ENCODE measurements around the gene MYO16.

Gene MYO16

GRCh38 chr13:109139346-109139745, 509.9 kb downstream of the MYO16 start:
- DNase-seq: no peak

- no peak for DNase-seq
Observed at GRCh38 chr13:109140054-109140453, 510.6 kb downstream of the MYO16 start.

DNA sequence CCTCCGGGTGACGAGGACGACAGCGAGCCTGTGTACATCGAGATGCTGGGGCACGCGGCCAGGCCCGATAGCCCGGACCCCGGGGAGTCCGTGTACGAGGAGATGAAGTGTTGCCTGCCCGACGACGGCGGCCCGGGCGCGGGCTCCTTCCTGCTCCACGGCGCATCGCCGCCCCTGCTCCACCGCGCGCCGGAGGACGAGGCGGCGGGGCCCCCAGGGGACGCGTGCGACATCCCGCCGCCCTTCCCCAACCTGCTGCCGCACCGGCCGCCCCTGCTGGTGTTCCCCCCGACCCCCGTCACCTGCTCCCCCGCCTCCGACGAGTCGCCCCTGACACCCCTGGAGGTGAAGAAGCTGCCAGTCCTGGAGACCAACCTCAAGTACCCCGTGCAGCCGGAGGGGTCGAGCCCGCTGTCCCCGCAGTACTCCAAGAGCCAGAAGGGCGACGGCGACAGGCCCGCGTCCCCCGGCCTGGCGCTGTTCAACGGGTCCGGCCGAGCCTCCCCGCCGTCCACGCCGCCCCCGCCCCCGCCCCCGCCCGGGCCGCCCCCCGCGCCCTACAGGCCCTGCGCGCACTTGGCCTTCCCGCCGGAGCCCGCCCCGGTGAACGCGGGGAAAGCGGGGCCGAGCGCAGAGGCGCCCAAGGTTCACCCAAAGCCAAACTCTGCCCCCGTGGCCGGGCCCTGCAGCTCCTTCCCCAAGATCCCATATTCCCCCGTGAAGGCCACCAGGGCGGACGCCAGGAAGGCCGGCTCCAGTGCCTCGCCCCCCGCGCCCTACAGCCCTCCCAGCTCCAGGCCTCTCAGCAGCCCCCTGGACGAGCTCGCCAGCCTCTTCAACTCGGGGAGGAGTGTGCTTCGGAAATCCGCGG, 511.3 kb downstream of the MYO16 start:
- DNase-seq: no peak

- no peak for DNase-seq
Observed at GRCh38 chr13:109141706-109142105, 512.3 kb downstream of the MYO16 start.

DNA sequence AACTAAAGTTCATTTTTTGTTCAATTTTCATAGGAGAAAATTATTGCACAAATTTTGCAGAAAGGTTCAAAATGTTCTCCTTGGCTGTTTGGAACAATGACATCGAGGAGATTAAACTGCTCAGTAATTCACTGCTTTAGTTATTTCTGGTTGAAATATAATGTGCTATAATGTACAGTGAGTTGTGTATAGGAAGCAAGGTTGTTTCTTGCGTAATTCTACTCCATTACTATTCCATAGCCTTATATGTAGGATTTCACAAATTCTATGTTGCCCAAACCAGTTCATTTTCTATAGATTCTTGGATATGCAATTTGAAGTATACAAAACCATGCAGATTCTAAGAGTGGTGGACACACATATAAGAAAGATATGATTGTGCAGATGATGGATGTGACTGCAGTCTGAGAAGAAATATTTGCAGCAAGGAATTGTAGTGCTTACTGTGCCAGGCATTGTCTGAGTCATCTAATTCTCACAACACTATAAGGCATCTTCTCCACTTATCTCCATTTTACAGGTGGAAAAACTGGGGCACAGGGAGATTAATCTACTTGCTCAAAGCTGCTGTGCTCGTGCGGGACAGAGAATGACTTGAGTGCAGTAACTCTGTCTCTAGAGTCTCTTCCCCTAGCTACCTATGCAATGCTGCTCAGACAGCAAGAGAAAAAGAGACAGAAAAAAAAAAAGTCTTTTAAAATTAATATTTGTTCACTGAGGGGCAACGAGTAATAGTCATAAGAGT, 515.5 kb downstream of the MYO16 start:
- DNase-seq: no peak

- no peak for DNase-seq
Observed at GRCh38 chr13:109145631-109146030, 516.2 kb downstream of the MYO16 start.

DNA sequence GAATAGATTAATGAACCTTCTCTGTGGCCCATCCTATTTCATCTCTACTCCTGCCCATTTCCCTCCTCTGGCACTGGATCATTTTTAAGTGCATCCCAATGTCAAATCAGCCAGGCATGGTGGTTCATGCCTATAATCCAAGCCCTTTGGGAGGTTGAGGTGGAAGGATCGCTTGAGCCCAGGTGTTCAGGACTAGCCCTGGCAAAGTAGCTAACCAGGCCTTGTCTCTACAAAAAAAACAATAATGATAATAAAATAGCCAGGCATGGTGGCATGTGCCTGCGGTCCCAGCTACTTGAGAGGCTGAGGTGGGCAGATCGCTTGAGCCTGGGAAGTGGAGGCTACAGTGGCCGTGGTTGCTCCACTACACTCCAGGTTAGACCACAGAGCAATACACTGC, 517.0 kb downstream of the MYO16 start:
- no peak for DNase-seq

- no peak for DNase-seq
Observed at GRCh38 chr13:109146912-109147647, 517.7 kb downstream of the MYO16 start.

GRCh38 chr13:109148243-109148642, 518.8 kb downstream of the MYO16 start:
- no peak for DNase-seq

DNA sequence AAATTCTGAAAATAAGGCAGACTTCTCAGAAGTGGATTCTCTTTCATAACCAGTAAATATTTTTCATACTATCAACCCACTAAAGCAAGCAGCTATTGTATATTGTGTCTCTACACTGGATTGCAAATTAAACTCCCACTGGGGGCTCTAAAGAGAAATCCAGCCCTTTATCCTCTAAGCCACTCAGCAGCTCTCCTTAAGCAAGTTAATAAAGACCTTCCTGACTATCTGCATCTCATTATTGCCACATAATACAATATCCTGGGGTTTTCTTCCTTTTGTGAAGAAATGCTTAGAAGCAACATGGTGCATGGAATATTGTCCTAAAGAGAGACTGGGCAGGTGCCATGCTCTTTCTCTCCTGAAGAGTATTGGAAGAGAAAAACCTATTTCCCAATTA, 521.3 kb downstream of the MYO16 start:
- DNase-seq: no peak

GRCh38 chr13:109151255-109151654, 521.8 kb downstream of the MYO16 start:
- no peak for DNase-seq

DNA sequence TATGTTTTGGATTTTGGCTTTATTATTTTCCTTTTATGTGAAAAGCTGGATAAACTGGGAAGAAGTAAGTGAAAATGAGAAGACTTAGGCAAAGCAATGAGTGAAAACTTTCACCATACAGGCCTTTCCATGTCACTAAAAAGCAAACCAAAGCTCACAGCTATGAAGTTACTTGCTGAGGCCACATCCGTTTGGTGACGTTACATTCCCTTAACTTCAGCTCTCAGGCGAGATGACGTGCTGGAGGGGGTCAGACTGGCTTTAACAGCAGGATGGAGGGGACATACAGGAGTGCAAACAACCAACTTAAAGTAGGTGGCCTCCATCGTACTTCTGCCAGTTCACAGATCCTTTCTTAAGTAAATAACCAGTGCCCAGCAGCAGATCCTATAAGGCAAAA, 522.3 kb downstream of the MYO16 start:
- DNase-seq: no peak

DNA sequence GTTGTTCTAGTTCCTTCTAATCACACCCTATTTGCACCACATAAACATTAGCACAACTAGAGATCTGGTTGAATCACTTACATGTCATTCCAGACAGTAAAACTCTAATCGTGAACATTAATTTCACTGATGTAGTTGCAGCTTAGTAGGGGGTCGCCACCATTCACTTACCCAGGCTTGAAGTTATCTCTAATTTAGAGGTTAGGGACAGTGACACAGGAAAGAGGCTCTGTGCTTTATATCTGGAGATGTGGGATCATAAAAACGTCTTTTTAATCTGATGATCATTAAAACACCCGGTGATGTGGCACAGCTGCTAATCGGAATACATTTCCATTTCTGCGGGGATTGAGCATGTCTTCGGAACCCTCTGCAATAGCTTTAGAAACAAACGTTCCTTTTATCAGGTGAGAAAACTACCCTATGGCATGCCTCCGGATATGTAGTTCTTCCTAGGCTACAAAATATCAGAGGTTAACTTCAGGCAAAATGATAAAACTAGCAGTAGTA, 523.0 kb downstream of the MYO16 start:
- DNase-seq: no peak

- no peak for DNase-seq
Observed at GRCh38 chr13:109152941-109153340, 523.5 kb downstream of the MYO16 start.

- DNase-seq: no peak
Observed at GRCh38 chr13:109154146-109154545, 524.7 kb downstream of the MYO16 start.

DNA sequence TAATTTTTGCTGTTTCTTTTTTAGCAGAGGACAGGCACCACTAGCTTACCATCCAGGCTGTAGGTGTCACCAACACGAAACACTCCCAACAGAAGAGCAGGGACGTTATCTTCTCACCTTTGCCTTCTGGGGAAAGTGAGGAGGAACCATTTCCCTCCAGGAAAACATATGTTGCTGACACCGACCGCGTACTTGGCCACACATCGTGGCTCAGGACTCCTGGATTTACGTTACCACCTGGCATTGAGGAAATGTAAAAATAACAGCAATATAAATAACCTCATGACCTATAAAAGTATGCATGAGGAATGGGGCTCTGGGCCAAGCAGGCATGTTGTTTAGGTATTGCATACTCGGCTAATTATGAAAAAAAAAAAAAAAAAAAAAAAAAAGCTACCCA, 525.1 kb downstream of the MYO16 start:
- DNase-seq: no peak

DNA sequence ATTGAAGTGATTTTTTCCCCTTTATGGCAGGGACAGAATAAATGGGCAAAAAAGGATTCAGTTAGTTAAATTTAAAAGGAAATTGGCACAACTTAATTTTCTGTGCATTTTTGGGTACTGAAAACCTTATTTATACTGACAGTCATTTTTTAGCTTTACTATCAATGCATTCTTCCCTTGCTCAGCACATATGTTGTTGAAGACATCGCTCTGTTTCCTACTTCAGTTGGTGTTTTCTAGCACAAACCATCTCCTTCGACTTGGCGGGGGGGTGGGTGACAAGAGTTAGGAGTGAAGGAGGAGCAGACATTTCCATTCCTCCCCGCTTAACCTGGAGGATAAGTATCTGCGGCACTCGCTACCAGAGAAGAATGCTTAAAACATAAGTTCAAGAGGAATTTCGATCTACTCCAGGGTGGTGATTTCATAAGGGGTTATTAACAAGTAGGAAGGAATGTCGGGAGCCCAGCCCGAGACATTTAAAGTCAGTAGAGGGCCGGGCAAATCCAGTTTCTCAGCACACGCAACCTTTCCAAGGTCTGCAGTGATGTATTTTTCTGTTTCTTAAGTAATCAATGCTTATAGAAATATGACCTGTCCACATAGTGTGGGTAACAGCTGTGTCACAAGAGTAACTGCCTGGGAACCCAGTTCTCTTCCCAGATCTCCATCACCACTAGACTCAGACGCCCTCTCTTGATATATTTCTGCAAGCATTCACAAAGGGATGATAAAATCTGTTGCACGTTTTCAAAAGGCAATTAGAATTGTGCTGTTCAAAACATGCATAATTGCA, 525.8 kb downstream of the MYO16 start:
- no peak for DNase-seq

DNA sequence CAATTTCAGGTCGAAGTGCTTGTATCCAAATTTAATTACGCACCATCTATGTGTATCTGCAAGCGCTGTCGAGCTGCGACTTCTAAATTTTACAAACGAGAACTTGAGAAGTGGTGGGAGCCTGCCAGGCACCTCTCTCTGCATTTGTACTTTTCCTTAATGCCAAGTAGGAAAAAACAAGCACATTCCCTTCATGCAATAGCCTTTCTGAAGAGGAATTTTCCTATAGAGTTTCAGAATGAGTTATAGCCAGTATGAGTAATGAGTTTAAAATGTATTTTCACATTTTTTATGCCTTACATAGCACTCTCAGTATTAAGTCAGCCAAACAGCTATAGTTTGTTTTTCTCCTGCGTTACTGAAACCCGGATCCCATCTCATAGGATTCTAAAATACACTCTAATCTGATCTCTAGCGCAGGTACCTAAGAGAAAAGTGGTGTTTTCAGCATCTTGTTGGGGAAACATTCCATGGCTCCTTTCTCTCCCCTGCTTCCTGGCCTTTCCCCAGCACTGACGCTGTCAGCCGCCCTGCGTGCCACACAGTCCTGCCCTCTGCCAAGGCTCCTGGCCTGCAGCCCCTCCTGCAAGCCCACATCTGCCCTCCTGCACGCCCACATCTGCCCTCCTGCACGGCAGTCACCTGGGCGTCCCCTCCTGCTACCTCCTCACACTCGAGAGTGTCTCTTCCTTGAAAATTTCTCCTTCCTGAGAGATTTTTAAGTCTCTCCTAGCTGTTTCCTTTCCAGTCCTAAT, 526.9 kb downstream of the MYO16 start:
- DNase-seq: no peak

- no peak for DNase-seq
Observed at GRCh38 chr13:109157275-109157674, 527.9 kb downstream of the MYO16 start.

GRCh38 chr13:109158383-109158782, 529.0 kb downstream of the MYO16 start:
- DNase-seq: no peak

GRCh38 chr13:109159650-109160309, 530.4 kb downstream of the MYO16 start:
- no peak for DNase-seq

All from activated T-cell treated with anti-CD3 and anti-CD28 coated beads for 4 hours (primary cell).